GM21360 (cell line): ENCODE measurements around the gene UCHL5.
"Not testable (repeated sequence)": the region's sequence is repeated elsewhere in the genome, so short reads cannot be mapped to it uniquely, and the experiment has no call there.

Experiments
- ATAC-seq: cut with Tn5 transposase; IDR thresholded peaks from one replicate; pipeline ENCODE4 v1.9.1; 2021; ENCODE audit warnings: mild to moderate bottlenecking, moderate library complexity; ENCODE audit not compliant: unreplicated experiment

UCHL5 gene

DNA sequence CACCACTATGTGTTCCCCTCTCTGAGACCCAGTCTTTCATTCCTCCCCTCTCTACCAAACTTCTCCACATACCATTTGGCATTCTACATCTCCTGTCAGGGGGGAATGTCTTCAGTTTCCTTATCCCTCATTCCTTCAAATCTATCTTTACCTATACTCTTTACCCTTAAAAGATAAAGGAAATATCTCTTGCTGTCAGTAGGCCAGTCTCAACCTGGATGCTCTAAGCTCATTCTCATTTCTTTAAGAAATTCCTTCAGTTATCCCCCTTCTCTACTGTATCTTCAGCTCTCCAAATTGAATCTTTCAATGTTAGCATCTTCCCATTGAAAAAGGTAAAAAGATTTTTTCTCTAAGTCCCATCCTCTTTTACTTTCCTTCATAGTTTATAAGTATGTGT lies 6.8 kb upstream of the UCHL5 start:
- ATAC-seq: no peak

DNA sequence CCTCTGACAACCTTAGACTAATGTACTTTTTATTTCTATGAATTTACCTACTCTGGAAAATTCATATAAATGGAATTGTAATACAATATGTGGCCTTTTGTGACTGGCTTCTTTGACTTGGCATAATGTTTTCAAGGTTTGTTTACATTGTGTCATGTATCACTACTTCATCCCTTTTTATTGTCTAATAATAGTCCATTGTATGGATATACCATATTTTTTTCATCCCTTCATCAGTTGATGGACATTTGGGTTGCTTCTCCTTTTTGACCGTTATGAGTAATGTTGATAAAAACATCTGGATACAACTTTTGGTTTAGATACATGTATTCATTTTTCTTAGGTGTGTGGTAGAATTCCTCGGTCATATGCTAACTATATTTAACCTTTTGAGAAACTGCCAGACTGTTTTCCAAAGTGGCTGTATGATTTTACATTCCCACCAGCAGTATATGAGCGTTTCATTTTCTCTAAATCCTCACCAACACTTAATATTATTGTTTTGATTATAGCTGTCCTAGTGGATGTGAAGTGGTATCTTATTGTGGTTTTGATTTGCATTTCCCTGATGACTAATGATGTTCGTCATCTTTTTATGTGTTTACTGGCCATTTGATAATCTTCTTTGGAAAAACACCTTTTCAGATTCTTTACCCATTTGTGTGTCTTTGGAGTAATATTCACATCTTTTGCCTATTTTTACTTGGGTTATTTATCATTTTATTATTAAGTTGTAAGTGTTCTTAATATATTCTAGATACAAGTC lies 3.7 kb upstream of the UCHL5 start:
- ATAC-seq: no peak

DNA sequence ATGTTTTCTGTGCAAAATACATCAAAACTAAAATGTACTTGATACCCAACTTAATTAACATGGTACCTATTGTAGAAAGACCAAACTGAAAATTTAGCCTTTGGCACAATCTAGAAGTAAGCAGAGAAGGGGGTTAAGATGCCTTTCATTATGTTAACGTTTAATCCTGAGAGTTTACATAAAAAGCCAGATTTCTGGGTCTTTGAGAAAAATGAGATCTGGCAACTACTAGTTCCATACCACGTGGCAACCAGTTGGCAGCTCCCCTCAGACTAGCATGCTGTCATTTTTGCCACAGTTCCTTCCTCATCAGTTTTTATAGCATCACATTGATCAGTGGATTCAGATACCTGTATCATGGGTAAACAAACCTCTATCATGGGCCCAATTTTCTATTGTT lies 1.8 kb upstream of the UCHL5 start:
- ATAC-seq: no peak

DNA sequence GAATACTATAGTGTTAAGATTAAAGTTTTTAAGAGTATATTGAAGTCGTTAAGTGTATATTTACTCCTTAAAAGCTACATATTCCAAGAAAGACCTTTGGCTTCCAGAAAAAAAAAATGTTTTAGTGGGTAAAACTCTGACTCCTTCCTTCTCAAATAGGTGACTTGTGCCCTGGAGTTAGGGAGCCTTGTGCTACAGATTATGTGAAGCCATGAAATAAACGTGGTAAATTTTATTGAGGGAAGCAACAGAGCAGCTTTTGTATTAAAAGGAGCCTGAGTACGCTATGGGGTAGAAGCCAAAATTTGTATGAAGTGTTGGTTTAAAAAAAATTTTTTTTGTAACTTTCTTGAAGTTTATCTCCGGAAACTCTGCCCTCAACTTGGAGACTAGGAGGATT lies 1.2 kb upstream of the UCHL5 start:
- ATAC-seq: no peak

DNA sequence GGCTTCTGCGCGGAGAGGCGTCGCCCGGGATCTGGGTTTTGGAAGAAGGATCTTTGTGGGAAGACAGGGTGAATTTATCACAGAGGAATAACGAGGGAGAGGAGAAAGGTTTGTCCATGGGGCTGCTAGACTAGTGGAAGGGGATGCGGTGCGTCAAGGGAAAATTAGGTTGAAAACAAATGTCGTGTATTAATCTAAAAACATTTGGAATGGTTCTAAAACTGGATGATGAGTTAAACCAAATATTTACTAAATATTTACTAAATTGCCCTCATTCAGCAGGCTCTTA lies 899 bp upstream of the UCHL5 start:
- ATAC-seq: no peak

DNA sequence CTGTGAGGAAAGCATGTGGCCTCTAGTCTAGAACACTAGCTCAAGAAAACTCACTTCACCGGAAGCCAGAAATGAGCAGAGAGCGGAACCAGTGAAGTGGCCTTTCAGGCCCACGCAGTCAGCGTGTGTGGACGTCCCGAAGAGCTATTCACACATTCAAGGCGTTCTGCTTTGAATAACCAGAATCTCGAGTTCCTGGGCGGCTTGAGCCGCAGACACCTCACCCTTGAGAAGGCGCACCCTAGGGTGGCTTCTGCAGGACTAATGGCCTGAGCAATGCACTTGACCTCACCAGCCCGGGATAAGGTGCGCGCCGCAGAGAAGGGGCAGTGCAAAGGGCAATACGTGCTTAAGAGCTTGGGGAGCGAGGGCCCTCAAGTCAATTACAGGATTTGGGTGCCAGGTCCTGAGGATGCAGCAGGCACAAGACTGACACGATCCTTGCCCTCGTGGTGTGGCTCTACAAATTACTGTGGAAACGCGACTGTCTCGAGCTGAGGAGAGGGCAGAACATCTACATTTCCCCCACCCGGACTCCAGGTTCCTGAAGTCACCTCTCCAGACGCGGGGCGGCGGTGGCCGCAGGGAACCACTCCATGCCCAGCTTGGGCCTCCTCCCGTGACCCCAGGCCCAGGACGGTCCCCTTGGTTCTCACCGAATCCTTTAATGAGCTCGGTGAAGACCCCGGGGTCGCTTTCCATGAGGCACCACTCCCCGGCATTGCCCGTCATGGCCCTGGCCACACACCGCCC lies 455 bp downstream of the UCHL5 start:
- peak; percentile 45 for ATAC-seq

DNA sequence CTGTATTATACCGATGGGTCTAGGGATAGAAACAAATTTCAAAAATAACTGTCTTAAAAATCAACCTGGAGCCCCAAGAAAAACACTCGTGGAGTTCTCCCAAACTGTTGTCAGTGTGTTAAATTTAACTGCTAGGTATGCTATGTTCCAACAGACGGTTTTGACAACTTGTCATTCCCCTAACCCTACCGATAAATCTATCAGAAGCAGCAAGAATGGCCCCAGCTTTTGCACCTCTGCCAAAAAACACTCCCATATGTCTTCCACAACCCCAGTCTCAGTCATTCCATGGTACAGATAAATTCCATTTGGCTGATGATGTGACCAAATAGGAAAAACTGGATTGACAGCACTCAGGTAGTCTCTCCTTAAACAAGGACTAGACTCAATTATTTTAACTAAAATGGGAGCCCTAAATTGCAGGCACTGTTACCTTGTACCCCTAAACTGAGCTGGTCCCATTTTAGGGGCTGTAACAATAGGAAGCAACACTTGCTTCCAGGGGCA lies 4.9 kb downstream of the UCHL5 start:
- no peak for ATAC-seq

DNA sequence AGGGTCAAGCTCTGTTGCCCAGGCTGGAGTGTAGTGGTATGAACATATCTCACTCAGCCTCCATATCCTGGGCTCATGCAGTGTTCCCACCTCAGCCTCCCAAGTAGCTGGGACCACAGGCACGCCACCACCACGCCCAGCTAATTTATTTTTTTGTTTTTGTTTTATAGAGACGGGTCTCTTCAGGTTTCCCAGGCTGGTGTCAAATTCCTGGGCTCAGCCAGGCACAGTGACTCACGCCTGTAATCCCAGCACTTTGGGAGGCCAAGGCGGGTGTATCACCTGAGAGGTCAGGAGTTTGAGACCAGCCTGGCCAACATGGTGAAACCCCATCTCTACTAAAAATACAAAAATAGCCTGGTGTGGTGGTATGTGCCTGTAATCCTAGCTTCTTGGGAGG lies 10.2 kb downstream of the UCHL5 start:
- ATAC-seq: not testable (repeated sequence)

DNA sequence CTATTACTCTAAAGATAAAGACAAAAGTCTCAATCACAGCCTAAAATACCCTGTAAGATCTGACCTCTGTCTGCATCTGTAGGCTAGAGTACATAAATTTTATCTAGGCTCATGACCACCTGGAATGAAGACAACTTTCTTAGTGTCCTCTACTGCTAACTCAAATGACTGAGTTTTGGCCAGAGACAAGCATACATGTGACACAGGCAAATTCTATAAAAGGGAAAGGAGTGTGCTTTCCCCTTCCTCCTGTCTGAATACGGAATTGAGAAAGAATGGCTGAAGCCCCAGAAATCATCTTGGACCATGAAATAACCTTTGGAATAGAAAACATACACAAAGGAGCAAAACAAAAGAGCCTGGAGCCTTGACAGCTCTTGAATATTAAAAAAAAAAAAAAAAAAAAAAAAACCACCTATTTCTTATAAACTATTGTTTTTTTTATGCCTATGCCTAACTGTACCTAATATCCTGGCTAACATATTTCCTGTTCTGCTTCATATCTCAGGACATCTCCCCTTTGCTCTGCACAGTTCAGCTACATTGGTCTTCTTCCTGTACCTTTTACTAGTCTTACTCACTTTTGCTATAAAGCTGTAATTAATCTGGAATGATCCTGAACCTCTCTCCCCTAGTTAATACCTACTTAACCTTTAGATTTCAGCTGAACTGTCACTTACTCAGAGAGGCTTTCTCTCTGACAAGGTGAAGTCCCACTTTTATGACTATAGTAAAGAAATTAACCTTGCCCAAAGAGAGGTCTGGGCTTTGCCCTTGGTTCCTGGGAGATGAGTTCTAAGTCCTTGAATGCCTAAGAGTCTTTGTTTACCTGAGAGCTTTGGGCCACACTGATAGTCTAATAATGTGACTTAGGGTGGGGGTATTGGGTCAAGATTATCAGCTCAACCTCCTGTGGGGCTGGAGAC lies 16.1 kb downstream of the UCHL5 start:
- ATAC-seq: no peak

DNA sequence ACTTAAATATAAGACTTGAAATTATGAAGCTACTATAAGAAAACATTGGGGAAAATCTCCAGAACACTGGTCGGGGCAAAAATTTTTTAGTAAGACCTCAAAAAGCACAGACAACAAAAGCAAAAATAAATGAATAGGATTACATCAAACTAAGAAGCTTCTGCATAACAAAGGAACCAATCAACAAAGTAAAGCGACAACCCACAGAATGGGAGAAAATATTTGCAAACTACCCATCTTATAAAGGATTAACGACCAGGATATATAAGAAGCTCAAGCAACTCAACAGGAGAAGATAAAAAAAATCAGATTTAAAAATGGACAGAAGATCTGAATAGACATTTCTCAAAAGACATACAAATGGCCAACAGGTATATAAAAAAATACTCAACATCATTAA lies 19.1 kb downstream of the UCHL5 start:
- no peak for ATAC-seq

DNA sequence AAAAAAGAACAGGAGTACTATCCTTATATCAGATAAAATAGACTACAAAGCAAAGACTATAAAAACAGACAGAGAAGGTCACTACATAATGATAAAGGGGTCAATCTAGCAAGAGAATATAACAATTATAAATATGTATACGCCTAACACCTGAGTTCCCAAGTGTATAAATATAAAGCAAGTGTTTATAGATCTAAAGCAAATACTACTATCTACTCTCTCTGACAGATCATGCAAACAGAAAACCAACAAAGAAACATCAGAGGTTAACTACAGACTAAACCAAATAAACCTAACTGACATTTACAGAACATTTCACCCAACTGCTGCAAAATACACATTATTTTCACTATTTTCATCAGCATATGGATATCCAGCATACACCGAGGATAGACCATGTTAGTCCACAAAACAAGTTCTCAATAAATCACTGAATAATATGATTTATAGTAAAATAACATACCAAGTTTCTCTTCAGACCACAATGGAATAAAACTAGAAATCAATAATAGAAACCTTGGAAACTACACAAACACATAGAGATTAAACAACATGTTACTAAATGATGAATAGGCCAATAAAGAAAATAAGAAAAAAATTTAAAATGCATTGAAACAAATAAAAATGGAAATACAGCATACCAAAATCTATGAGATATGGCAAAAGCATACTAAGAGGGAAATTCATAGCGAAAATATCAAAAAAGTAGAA lies 22.7 kb downstream of the UCHL5 start:
- ATAC-seq: no peak

DNA sequence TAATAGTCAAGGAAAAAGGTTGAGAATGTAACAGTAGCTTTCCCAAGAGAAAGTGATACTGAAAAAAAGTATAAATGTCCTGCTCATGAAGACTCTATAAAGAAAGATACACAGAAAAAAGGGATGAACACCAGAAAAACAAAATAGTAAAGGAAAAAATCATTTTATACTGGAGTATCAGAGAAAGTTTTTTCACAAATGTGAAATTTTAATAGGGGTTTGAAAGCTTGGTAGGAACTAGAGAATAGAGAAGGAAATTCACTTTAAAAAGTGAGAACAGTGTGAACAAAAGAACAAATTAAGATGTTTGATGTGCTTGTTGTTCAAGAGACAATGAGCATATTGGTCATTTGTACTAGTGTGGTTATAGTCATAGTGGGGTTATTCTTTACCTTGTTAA lies 25.6 kb downstream of the UCHL5 start:
- no peak for ATAC-seq

DNA sequence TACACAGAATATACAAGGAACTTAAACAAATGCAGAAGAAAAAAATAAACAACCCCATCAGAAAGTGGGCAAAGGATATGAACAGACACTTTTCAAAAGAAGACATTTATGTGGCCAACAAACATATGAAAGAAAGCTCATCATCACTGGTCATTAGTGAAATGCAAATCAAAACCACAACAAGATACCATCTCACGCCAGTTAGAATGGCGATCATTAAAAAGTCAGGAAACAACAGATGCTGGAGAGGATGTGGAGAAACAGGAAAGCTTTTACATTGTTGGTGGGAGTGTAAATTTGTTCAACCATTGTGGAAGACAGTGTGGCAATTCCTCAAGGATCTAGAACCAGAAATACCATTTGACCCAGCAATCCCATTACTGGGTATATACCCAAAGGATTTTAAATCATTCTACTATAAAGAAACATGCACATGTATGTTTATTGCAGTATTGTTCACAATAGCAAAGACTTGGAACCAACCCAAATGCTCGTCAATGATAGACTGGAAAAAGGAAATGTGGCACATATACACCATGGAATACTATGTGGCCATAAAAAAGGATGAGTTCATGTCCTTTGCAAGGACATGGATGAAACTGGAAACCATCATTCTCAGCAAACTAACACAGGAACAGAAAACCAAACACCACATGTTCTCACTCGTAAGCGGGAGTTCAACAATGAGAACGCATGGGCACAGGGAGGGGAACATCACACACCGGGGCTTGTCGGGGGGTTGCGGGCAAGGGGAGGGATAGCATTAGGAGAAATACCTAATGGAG lies 26.3 kb downstream of the UCHL5 start:
- not testable (repeated sequence) for ATAC-seq

DNA sequence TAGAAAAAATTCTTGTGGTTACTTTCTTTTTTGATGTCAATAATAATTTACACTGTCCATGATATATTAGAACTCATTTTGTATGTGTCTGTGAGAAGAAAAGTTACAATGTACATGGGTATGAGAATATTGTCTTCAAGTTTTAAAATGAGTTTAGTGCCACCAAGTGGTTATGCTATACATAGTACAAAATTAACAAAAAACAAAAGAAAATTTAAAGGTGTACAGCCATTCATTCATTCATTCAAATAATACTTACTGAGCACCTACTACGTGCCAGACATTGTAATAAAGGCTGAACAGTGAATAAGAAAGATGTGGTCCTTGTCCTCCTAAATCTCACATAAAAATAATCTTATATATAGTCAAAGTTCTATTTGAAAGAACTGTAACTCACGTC lies 27.7 kb downstream of the UCHL5 start:
- no peak for ATAC-seq

DNA sequence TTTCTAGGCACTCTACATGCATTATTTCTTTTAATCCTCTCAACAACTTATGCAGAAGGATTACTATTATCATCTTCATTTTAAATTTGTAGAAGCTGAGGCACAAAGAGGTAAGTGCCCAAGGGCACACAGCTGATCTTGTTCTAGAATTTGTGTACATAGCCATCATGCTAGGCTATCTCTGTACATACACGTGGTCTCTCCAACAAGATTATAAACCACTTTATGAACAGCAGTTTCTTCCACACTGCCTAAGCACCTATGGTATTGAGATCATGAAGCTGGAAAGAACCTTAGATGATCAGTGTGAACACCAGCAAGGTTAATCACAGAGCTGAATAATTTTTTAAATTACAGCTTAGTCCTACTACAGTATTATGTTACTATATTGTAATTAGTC lies 28.9 kb downstream of the UCHL5 start:
- ATAC-seq: no peak

DNA sequence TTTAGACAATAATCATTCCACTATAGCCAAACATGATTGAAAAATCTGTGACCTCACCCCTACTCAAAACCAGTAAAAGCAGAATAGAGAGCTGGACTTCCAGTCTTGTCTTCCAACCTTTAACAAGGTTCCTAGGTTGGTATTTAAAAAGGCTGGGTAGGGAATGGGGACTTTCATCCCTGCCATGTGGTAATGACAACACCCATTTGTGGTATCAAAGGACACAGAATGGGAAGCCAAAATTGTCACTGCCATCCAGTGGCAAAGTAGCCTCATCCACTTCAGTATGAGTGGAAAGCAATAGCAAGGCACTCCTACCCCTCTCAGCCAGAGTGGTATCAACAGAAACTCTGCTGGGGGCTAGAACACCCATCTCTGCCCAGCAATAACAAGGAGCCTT lies 33.9 kb downstream of the UCHL5 start:
- ATAC-seq: no peak

DNA sequence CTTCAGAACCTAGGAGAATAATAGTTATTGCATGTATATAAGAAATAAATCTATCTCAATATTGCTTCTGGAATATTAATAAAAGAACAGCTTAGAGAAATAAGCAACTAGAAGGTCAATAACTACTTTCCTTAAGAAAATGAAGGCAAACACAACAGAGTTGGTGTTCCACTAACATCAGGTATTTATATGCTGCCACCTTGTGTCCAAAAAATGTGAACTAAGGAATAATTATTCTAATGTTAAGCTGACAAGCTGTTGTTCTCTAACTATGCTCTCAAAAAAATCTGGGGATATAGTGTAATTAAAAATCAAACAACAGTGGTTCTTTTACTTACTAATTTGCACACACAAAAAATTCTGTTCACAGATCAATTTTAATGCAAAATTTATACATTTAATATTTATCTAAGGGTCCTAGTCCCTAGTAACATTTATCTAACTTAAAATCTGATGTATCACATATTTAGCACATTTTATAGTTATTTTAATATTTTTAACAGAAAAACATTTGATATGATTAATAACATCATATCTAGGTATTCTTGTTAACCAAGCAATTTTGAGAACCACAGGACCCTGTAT lies 39.6 kb downstream of the UCHL5 start:
- ATAC-seq: peak; percentile 74

DNA sequence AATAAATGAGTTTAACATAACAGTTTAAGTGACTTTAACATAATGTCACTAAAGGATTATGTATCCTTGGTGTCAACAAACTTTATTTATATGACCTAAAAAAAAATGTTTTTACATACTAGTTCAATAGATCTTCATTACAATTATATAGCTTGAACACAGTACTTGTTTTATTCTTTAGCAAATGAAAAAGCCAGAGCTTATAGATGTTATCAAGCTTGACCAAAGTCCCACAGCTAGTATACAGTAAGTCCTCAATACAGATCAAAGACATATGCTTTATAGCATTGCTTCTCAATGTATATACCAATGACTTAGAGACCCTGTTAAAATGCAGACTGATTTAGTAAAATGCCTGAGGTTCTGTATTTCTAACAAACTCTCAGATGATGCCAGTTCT lies 42.4 kb downstream of the UCHL5 start:
- ATAC-seq: no peak

DNA sequence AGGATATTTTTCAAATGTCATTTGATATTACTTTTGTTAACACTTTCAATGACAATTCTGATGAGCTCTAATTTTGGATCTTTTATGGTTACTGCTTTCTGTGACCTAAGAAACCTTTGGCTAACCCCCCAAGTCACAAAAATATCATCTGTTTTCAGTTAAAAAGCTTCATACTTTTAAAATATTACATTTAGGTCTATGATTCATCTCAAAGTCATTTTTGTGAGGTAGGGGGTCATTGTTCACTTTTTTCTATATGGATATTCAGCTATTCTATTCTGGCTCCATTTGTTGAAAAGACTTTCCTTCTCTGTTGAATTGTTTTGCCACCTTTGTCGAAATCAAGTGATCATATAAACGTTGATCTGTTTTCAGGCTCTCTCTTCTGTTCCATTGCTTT lies 44.8 kb downstream of the UCHL5 start:
- ATAC-seq: no peak

DNA sequence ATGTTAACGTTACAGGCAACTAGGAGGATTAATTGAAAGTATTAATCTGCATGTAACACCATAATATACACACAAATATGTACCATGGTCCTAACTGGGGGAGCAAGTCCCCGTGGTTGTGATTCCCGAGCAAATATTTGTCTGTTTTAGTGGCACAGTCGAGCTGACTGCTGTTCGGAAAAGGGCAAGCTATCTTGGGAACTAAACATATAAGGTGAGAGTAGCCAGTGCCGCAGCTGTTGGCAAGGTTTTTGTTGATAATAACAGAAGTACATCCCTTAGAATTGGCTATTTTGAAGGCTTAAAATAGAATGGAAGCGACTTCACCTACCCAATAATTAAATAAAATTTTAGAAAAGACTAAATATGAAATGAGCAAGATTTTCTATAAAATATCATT lies 45.5 kb downstream of the UCHL5 start:
- ATAC-seq: no peak
